Hepatocyte (in vitro differentiated cells): Measurements from ENCODE around the gene FAM221A. TPM values are rescaled to one million over a fixed set of nuclear protein-coding genes. Genes with fewer than 3 reads are reported as not detected.

Source experiments
- DNase-seq: peaks from one replicate; pipeline ENCODE4 v3.0.0-alpha.2; 2016; ENCODE audit warnings: low spot score
- H2AFZ ChIP-seq: fragments of 200-600 bp; sonication (generic); 2 replicates; pipeline ENCODE4 v1.6.0; 2016; ENCODE audit warnings: antibody characterized with exemption, mild to moderate bottlenecking
- H3K27ac ChIP-seq: fragments of 200-600 bp; sonication (generic); 2 replicates; pipeline ENCODE4 v1.5.1; 2016; ENCODE audit warnings: mild to moderate bottlenecking
- H3K27me3 ChIP-seq: fragments of 200-600 bp; sonication (generic); 2 replicates; pipeline ENCODE4 v1.6.1; 2016
- H3K36me3 ChIP-seq: fragments of 200-600 bp; sonication (generic); replicated peaks from 2 replicates; pipeline ENCODE4 v1.5.1; 2016; ENCODE audit warnings: low read depth; ENCODE audit not compliant: insufficient read depth
- H3K4me1 ChIP-seq: fragments of 200-600 bp; sonication (generic); 2 replicates; pipeline ENCODE4 v1.5.1; 2016; ENCODE audit warnings: mild to moderate bottlenecking, moderate library complexity; ENCODE audit not compliant: insufficient read depth
- H3K4me2 ChIP-seq: fragments of 200-600 bp; sonication (generic); 2 replicates; pipeline ENCODE4 v1.6.0; 2016
- H3K4me3 ChIP-seq: fragments of 200-600 bp; sonication (generic); 2 replicates; pipeline ENCODE4 v1.5.1; 2016; ENCODE audit warnings: mild to moderate bottlenecking
- H3K79me2 ChIP-seq: fragments of 200-600 bp; sonication (generic); 2 replicates; pipeline ENCODE4 v1.6.0; 2017; ENCODE audit warnings: mild to moderate bottlenecking
- H3K9me2 ChIP-seq: fragments of 200-600 bp; sonication (generic); replicated peaks from 2 replicates; pipeline ENCODE4 v1.6.0; 2017; ENCODE audit warnings: mild to moderate bottlenecking; ENCODE audit not compliant: insufficient read depth
- H3K9me3 ChIP-seq: fragments of 200-600 bp; sonication (generic); 2 replicates; pipeline ENCODE4 v1.5.1; 2016; ENCODE audit warnings: low read depth, mild to moderate bottlenecking
- H4K20me1 ChIP-seq: fragments of 200-600 bp; sonication (generic); 2 replicates; pipeline ENCODE4 v1.6.0; 2016; ENCODE audit warnings: mild to moderate bottlenecking; ENCODE audit not compliant: insufficient read depth, poor library complexity, severe bottlenecking
- EZH2 ChIP-seq: fragments of 200-600 bp; sonication (generic); IDR thresholded peaks from 2 replicates; pipeline ENCODE4 v1.6.1; 2016; ENCODE audit warnings: antibody characterized with exemption, mild to moderate bottlenecking, borderline replicate concordance
- EZH2phosphoT487 ChIP-seq: fragments of 200-600 bp; sonication (generic); IDR thresholded peaks from one replicate; pipeline ENCODE4 v1.6.1; 2018; ENCODE audit warnings: antibody characterized with exemption, mild to moderate bottlenecking, low read depth, moderate library complexity; ENCODE audit not compliant: unreplicated experiment, severe bottlenecking
- WGBS: methylation state at CpG from one replicate; pipeline ENCODE4 v1.1.6; 2016; ENCODE audit warnings: low lambda C conversion rate; ENCODE audit errors: missing lambda C conversion rate; 5-methylcytosine and 5-hydroxymethylcytosine counted together
- polyA plus RNA-seq: library from polyadenylated mRNA; unstranded; fragments of >200 nt; fragmentation: Nextera tagmentation; extraction: Ambion mirVana; gene quantifications from 2 replicates; pipeline ENCODE4 v1.2.1, GENCODE V29; 2016
- total RNA-seq: library from RNA; depleted of rRNA; stranded (reverse); fragments of >200 nt; gene quantifications from 2 replicates; pipeline ENCODE4 v1.2.3, GENCODE V29; 2014
- TF ChIP-seq, protein P1 (sequence below): fragments of 200-600 bp; sonication (generic); IDR thresholded peaks from 2 replicates; pipeline ENCODE4 v1.5.1; 2016; ENCODE audit warnings: antibody characterized with exemption, mild to moderate bottlenecking; ENCODE audit not compliant: poor library complexity

Gene FAM221A
- total and polyA plus RNA-seq, 2 experiments from 2014 or later, result 9.2 to 17.5 TPM

DNA sequence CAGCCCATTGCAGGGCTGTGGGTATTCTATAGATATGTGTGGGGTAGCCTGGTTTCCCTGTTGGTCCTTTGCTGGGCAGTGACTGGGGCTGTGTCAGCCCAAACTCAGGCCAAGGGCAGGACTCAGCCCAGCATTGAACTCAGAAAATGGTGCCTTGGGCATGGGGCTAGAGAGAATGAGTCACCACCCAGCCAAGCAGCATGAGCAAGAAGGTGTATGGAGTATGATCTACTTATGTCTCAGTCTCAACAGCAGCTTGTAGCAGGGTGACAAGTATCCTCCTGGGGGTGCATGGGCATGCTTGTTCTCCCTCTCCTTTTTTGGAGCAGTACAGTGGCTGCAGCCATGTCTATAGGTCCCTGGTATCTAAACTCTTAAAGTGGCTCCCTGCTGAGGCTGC is 62.1 kb downstream of the FAM221A start:
- no peak overlapping the region for H3K4me3 ChIP-seq
- no peaks in the 10 kb centered on the region for H3K79me2 ChIP-seq
- DNase-seq, result no peak

DNA sequence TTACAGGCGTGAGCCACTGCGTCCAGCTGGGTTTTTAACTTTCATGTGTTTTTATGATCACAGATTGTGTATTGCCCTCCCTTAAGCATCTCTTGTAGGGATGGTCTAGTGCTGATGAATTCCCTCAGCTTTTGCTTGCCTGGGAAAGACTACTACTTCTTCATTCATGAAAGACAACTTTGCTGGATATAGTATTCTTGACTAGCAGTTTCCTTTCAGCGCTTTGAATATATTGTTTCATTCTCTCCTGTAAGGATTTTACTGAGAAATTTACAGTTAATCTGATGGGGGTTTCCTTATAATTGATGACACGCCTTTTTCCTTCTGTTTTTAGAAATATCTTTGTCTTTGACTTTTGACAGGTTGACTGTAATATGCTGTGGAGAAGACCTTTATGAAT is 63.2 kb downstream of the FAM221A start:
- no peak for TF ChIP-seq EZH2phosphoT487
- TF ChIP-seq EZH2, result no peak
- TF ChIP-seq, protein P1, sequence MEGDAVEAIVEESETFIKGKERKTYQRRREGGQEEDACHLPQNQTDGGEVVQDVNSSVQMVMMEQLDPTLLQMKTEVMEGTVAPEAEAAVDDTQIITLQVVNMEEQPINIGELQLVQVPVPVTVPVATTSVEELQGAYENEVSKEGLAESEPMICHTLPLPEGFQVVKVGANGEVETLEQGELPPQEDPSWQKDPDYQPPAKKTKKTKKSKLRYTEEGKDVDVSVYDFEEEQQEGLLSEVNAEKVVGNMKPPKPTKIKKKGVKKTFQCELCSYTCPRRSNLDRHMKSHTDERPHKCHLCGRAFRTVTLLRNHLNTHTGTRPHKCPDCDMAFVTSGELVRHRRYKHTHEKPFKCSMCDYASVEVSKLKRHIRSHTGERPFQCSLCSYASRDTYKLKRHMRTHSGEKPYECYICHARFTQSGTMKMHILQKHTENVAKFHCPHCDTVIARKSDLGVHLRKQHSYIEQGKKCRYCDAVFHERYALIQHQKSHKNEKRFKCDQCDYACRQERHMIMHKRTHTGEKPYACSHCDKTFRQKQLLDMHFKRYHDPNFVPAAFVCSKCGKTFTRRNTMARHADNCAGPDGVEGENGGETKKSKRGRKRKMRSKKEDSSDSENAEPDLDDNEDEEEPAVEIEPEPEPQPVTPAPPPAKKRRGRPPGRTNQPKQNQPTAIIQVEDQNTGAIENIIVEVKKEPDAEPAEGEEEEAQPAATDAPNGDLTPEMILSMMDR, result no peak
- Histone ChIP-seq H2AFZ (no peak overlapping the region), H4K20me1 (no peaks in the 10 kb centered on the region), H3K79me2 (no peaks in the 10 kb centered on the region), H3K27ac (no peak overlapping the region), H3K9me3 (peaks cover 9% of the 10 kb centered on the region), H3K9me2 (no peaks in the 10 kb centered on the region), H3K4me3 (no peak overlapping the region), H3K4me1 (no peaks in the 10 kb centered on the region), H3K27me3 (no peaks in the 10 kb centered on the region), H3K4me2 (no peak overlapping the region), H3K36me3 (no peaks in the 10 kb centered on the region)
- WGBS, result over 99% methylated on average over 4 of the region's 4 CpGs
- no peak for DNase-seq

More for the DNA sequence above, 62.1 kb downstream of the FAM221A start:
- H3K27me3 ChIP-seq, result no peaks in the 10 kb centered on the region
- no peaks in the 10 kb centered on the region for H3K4me1 ChIP-seq
- peaks cover 9% of the 10 kb centered on the region for H3K9me3 ChIP-seq
- no peak overlapping the region for H3K27ac ChIP-seq
- no peaks in the 10 kb centered on the region for H3K9me2 ChIP-seq
- H3K4me2 ChIP-seq, result no peak overlapping the region
- no peak overlapping the region for H2AFZ ChIP-seq
- TF ChIP-seq EZH2, result no peak
- TF ChIP-seq, protein P1, result no peak
- H3K36me3 ChIP-seq, result no peaks in the 10 kb centered on the region
- no peaks in the 10 kb centered on the region for H4K20me1 ChIP-seq

DNA sequence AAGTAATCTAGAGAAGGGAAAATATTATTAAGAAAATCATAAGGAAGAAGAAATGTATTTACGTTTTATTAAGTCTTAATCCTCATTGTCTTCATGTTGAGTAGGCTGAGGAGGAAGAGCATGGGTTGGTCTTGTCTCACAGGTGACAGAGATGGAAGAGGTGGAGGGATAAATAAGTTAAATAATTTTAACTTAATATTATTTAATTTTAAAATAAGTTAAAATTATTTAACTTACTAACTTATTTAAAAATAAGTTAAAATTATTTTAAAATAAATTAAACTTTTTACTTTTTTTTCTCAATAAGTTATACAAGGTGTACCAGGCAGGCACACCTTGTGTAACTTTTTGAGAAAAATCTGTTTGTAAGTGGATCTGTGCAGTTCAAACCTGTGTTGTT is 66.6 kb downstream of the FAM221A start:
- no peaks in the 10 kb centered on the region for H3K4me1 ChIP-seq
- H2AFZ ChIP-seq, result no peak overlapping the region
- H3K27ac ChIP-seq, result no peak overlapping the region
- TF ChIP-seq EZH2 (no peak), EZH2phosphoT487 (no peak)
- TF ChIP-seq, protein P1, result no peak
- H3K36me3 ChIP-seq, result no peaks in the 10 kb centered on the region
- DNase-seq, result no peak
- H3K79me2 ChIP-seq, result no peaks in the 10 kb centered on the region
- H3K27me3 ChIP-seq, result no peaks in the 10 kb centered on the region
- 77% methylated on average over 1 of the region's 1 CpG for WGBS
- H3K4me2 ChIP-seq, result no peak overlapping the region
- H4K20me1 ChIP-seq, result no peaks in the 10 kb centered on the region
- H3K4me3 ChIP-seq, result no peak overlapping the region
- H3K9me2 ChIP-seq, result no peaks in the 10 kb centered on the region
- peaks cover 9% of the 10 kb centered on the region for H3K9me3 ChIP-seq

DNA sequence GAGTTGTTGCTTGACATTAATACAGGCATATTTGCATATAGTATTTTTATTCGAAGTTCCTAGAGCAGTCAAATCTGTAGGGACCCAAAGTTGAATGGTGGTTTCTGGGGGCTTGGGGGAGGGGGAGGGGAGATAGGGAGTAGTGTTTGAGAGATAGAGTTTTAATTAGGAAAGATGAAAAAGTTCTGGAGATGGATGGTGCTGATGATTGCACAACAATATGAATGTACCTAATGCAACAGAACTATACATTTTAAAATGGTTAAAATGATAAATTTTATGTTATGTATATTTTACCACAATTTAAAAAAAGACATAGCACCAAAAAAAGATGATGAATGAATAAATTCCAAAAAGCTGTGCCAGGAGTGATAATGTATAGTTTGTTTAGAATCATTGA is 71.9 kb downstream of the FAM221A start:
- no peak overlapping the region for H3K27ac ChIP-seq
- no peaks in the 10 kb centered on the region for H4K20me1 ChIP-seq
- WGBS, result 85% methylated on average over 1 of the region's 1 CpG
- no peaks in the 10 kb centered on the region for H3K27me3 ChIP-seq
- H3K4me2 ChIP-seq, result no peak overlapping the region
- no peak overlapping the region for H3K4me3 ChIP-seq
- H2AFZ ChIP-seq, result no peak overlapping the region
- H3K36me3 ChIP-seq, result no peaks in the 10 kb centered on the region
- no peaks in the 10 kb centered on the region for H3K9me3 ChIP-seq
- no peaks in the 10 kb centered on the region for H3K79me2 ChIP-seq
- TF ChIP-seq EZH2 (no peak), EZH2phosphoT487 (no peak)
- TF ChIP-seq, protein P1, result no peak
- H3K9me2 ChIP-seq, result no peaks in the 10 kb centered on the region
- H3K4me1 ChIP-seq, result no peaks in the 10 kb centered on the region
- DNase-seq, result no peak
